IPS DF 4.7 (cell line): ENCODE data around the gene RTL1.

Experiments used
- DNase-seq: peaks from one replicate; pipeline ENCODE4 v3.0.0-alpha.2; 2013; ENCODE audit warnings: low spot score; ENCODE audit errors: extremely low read depth

RTL1 gene

DNA sequence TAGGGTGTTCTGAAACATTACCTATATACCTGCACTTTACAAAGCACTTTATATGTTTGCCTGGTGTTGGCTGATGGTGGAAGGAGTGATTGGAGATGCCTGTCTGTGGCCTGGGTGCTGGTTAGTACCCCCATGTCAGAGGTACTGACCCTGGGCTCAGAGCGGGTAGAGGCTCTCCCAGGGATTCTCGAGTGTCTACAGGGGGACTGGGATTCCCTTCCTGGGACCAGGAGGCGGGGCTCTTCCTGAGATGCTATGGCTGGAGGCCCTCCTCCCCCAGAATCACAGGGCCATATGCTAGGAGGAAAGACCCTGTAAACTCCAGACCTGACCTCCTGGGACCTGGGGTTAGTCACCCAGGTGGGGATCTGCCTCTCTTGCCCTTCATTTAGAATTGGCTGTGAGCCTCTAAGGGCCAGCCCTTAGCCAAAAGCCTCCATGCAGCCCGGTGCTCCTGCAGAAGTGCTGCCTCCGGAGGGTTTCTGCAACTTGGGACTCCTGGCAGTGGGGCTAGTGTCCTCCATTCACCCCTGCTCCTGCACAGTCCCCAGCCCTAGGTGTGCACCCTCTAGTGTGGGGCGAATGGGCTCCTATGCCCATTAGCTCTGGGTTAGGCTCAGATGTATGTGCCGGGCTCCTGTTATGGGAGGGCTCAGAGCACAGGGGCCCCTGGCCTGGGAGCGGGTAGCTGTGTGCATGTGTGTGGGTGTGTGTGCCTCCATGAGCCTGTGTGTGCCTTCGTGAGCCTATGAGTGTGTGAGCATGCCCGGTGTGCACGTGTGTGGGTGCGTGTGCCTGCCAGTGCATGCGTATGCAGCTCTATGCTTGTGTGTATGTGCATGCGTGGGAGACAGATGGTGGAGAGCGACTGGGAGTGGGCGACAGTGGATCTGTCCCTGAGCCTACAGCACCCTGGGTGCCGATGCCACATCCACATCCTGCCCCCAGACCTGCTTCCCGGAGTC is 36.6 kb downstream of the RTL1 start:
- DNase-seq, result no peak

DNA sequence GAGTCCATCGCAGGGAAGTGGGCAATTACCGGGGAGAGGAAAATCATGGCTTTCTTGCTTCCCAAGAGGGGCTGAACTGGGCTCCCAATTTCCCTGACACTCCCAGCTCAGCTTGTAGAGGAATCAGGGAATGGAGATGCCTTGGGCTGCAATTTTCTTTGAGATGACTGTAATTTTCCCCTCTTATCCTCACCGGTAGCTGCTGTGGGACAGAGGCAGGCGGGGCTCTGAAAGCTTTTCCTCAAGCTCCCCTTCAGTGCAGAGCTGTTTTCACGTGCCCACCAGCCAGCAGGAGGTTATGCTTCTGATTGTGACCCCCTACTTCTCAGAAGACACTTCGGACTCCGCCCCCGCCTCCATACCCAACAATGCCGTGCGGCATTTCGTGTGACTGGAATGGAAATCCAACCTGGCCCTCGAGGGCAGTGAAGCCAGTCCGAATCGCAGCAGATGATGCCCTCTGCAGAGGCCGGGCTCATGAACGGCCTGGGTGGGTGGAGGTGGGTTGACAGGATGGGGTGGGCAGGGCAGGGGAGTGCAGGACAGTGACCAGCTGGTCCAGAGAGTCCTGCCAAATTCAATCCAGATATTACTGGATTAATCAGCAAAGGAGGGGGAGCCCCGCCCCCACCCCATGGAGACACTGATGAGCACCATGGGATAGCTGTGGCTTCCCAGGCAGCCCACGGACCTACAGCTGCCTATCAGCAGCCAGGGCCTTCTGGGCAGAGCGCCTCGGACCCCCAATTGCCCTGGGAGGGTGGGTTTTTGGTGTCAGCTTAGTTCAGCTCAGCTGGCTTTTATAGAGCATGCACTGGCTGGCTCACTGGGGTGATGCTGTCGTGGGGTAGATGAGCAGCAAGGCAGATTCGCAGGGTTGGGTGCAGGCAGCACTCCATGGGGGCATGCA is 37.6 kb downstream of the RTL1 start:
- DNase-seq, result no peak

GRCh38 chr14:100864960-100865681 is 38.4 kb downstream of the RTL1 start:
- DNase-seq, result no peak

- no peak for DNase-seq
Measured at GRCh38 chr14:100864206-100864605, 39.3 kb downstream of the RTL1 start.

DNA sequence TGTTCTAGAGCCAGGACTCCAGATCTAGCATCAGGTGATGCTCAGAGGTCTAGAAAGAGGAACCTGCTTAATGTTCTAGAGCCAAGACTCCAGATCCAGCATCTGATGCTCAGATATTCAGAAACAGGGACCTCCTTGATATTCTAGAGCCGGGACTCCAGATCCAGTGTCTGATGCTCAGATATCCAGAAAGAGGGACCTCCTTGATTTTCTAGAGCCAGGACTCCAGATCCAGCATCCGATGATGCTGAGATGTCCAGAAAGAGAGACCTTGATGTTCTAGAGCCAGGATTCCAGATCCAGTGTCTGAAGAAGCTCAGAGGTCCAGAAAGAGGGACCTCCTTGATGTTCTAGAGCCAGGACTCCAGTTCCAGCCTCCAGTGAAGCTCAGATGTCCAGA is 40.7 kb downstream of the RTL1 start:
- DNase-seq, result no peak

GRCh38 chr14:100862277-100862676 is 41.2 kb downstream of the RTL1 start:
- no peak for DNase-seq

- DNase-seq, result no peak
Measured at GRCh38 chr14:100861937-100862247, 41.6 kb downstream of the RTL1 start.

DNA sequence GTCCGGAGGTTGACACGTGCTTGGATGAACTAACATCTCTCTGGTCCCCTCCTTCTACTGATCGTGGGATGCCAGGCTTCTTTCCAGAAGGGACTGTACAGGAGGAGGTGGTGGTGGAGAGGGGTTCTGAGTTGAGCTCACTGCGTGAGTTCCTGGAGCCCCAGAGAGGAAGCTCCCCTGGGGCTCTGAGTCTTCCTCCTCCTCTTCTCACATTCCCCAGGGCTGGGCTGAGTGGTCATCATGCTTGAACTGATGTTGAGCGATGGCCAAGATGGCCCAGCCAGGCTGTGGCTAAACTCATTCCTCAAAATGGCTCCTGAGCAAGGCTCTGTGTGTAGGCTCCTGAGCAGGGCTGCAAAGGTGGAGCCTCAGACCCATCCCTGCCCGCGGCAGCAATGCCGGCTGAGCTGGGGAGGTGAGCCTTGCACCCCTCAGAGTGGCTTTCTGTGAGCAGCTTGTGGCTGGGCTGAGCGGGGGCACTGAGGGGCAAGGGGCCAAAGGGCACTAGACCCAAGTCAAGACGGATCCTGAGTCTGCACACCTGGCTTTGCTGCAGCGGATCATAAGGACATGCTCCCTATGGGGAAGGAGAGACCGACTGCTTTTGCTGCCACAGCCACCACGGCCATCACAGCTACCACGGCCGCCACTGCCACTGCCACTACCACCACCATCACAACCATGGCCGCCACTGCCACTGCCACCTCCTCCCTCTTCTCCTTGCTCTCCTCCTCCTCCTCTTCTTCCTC is 42.2 kb downstream of the RTL1 start:
- no peak for DNase-seq

GRCh38 chr14:100860556-100861187 is 42.9 kb downstream of the RTL1 start:
- no peak for DNase-seq

DNA sequence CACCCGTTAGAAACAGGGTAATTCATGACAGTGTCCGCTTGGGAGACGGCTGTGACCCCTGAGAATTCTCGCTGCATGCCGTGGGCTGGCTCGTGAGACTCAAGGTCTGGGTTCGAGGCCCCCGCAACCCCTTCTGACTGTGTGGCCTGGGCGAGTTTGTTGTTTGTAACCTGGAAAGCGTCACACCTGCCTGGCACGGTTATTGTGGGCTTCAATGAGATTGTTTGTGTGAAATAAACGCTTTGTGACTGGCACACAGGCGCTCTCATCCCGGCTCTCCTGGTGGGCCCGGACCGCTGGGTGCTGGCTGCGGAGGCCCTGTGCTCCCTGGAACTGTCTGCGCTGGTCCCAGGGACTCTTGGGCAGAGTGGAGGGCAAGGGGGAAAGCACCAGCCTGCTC is 43.7 kb downstream of the RTL1 start:
- DNase-seq, result no peak

- no peak for DNase-seq
Measured at GRCh38 chr14:100858838-100859220, 44.7 kb downstream of the RTL1 start.

DNA sequence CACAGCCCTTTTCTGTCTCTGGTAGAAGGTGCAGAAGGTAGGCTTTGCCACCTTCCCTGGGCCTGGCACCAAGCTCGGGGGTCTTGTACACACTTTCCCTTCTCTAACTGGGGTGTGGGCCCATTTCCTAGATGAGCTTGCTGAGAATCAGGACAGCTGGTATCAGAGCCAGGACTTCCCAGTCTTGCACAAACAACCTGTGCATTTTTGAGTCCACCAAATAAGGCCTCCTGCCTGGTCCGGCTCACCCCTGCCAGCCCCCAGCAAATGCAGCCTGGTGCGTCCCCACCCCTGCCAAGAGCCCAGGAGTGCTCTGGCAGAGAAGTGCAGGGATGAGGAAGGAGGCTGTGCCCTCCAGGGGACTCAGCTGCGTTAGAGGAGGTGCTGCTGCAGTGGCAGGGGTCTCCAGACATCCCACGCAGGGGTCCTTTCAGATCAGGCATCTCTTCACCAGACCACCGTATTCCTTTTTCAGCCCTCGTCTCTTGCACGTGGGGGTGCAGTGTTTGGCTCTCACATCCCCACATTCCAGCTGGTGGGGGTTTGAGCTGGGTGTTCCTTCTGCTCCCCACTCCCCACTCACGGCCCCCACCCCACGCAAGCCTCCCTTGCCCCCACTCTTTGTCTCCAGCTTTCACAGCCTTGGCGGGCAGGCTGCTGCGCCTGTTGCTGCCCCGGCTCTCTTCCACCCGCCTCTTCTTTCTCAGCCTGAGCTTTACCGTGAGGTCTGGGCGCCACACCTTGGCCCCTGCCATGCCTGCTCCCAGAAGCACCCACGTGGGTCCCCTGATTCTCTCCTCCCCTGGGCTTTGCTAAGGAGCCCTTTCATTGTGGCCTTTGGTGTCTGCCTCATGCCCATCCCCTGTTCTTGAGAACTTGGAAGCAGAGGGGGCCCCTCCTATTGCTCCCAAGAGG is 45.3 kb downstream of the RTL1 start:
- no peak for DNase-seq

GRCh38 chr14:100857233-100857922 is 46.1 kb downstream of the RTL1 start:
- DNase-seq, result no peak

GRCh38 chr14:100856056-100856950 is 47.2 kb downstream of the RTL1 start:
- DNase-seq, result no peak

- DNase-seq, result no peak
Measured at GRCh38 chr14:100855256-100855930, 48.1 kb downstream of the RTL1 start.

DNA sequence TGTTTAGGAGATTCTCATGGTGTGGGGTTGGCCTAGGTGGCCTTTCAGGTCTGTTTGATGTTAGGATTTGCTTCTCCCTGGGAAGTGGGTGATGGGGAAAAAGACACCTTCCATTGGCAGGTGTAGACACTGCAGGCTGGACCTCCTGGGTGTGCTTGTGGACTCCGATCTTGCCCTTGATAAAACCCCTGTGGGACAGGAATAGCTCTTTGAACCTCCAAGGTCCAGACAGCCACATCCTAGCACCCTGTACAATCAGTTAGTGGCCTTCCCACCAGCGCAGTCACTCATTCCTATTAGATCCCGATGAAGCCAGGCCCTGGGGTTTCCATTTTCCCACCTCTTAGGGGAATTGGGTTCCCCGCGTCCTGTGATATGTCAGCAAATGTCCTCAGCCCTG is 49.1 kb downstream of the RTL1 start:
- DNase-seq, result no peak

GRCh38 chr14:100851946-100852620 is 51.4 kb downstream of the RTL1 start:
- no peak for DNase-seq
